GM23338 (cell line): Measurements from ENCODE around the gene HOXC4. TPM values are rescaled to one million over a fixed set of nuclear protein-coding genes. Genes with fewer than 3 reads are reported as not detected.
A peak's percentile ranks its signal among the peaks of the same experiment; 100 is the strongest.

Experiments used
- ATAC-seq: fragments of 200-7000 bp; cut with Tn5 transposase; 3 replicates; pipeline ENCODE4 v1.9.1; 2020
- DNase-seq: peaks from one replicate; pipeline ENCODE4 v3.0.0-alpha.2; 2015; ENCODE audit warnings: low spot score
- H2AFZ ChIP-seq: fragments of 200-600 bp; sonication (generic); 2 replicates; pipeline ENCODE4 v1.8.0; 2016; ENCODE audit warnings: antibody characterized with exemption, mild to moderate bottlenecking, moderate library complexity
- H3F3A ChIP-seq: fragments of 200-600 bp; sonication (generic); replicated peaks from 2 replicates; pipeline ENCODE4 v1.8.0; 2017; ENCODE audit warnings: antibody characterized with exemption, mixed run types, low read depth
- H3K27ac ChIP-seq: fragments of 200-600 bp; sonication (generic); 2 replicates; pipeline ENCODE4 v1.6.1; 2016; ENCODE audit warnings: low read depth
- H3K27me3 ChIP-seq: fragments of 200-600 bp; sonication (generic); 2 replicates; pipeline ENCODE4 v1.8.0; 2016; ENCODE audit warnings: mild to moderate bottlenecking, mixed run types, moderate library complexity; ENCODE audit not compliant: insufficient read depth
- H3K36me3 ChIP-seq: fragments of 200-600 bp; sonication (generic); 2 replicates; pipeline ENCODE4 v1.8.0; 2016; ENCODE audit warnings: mild to moderate bottlenecking; ENCODE audit not compliant: insufficient read depth
- H3K4me1 ChIP-seq: fragments of 200-600 bp; sonication (generic); 2 replicates; pipeline ENCODE4 v1.8.0; 2016; ENCODE audit warnings: mild to moderate bottlenecking, moderate library complexity; ENCODE audit not compliant: insufficient read depth
- H3K4me2 ChIP-seq: fragments of 200-600 bp; sonication (generic); 2 replicates; pipeline ENCODE4 v1.7.1; 2017; ENCODE audit warnings: mixed run types
- H3K4me3 ChIP-seq: fragments of 200-600 bp; sonication (generic); 2 replicates; pipeline ENCODE4 v1.6.1; 2016; ENCODE audit warnings: mixed run types
- H3K79me2 ChIP-seq: fragments of 200-600 bp; sonication (generic); replicated peaks from 2 replicates; pipeline ENCODE4 v1.8.0; 2017; ENCODE audit warnings: mild to moderate bottlenecking; ENCODE audit not compliant: insufficient read depth
- H3K9me2 ChIP-seq: fragments of 200-600 bp; sonication (generic); 2 replicates; pipeline ENCODE4 v1.8.0; 2017; ENCODE audit not compliant: insufficient read depth
- H4K20me1 ChIP-seq: fragments of 200-600 bp; sonication (generic); replicated peaks from 2 replicates; pipeline ENCODE4 v1.8.0; 2017; ENCODE audit warnings: mild to moderate bottlenecking; ENCODE audit not compliant: insufficient read depth
- H3K27ac Mint-ChIP-seq: 2 replicates; pipeline ENCODE4 v1.8.0; 2020; ENCODE audit warnings: inconsistent platforms, mild to moderate bottlenecking, moderate library complexity, mixed read lengths
- H3K27me3 Mint-ChIP-seq: 3 replicates; pipeline ENCODE4 v1.8.0; 2022; ENCODE audit warnings: low read depth, mild to moderate bottlenecking, moderate library complexity, mixed read lengths, inconsistent platforms; ENCODE audit not compliant: insufficient read depth, poor library complexity
- H3K36me3 Mint-ChIP-seq: 3 replicates; pipeline ENCODE4 v1.8.0; 2021; ENCODE audit warnings: low read depth, mild to moderate bottlenecking, inconsistent platforms, moderate library complexity, mixed read lengths
- H3K4me1 Mint-ChIP-seq: 3 replicates; pipeline ENCODE4 v1.8.0; 2020; ENCODE audit warnings: mild to moderate bottlenecking, inconsistent platforms, mixed read lengths
- H3K4me3 Mint-ChIP-seq: 3 replicates; pipeline ENCODE4 v1.8.0; 2021; ENCODE audit warnings: moderate library complexity, mild to moderate bottlenecking, inconsistent platforms, mixed read lengths
- H3K9me3 Mint-ChIP-seq: 3 replicates; pipeline ENCODE4 v1.8.0; 2020; ENCODE audit warnings: moderate library complexity, mild to moderate bottlenecking, inconsistent platforms, mixed read lengths
- EZH2 ChIP-seq: fragments of 200-600 bp; sonication (generic); IDR thresholded peaks from one replicate; pipeline ENCODE4 v1.8.0; 2017; ENCODE audit warnings: antibody characterized with exemption, mild to moderate bottlenecking, low read depth; ENCODE audit not compliant: unreplicated experiment
- EZH2phosphoT487 ChIP-seq: fragments of 200-600 bp; sonication (generic); IDR thresholded peaks from one replicate; pipeline ENCODE4 v1.8.1; 2018; ENCODE audit warnings: antibody characterized with exemption; ENCODE audit not compliant: unreplicated experiment
- JUNB ChIP-seq: IDR thresholded peaks from one replicate; pipeline ENCODE4 v1.6.1; 2016; ENCODE audit warnings: antibody characterized with exemption; ENCODE audit not compliant: unreplicated experiment
- NANOG ChIP-seq: IDR thresholded peaks from 2 replicates; pipeline ENCODE4 v1.6.1; 2016; ENCODE audit warnings: antibody characterized with exemption, borderline replicate concordance
- polyA plus RNA-seq: library from polyadenylated mRNA; unstranded; fragments of >200 nt; fragmentation: Nextera tagmentation; extraction: Ambion mirVana; gene quantifications from 2 replicates; pipeline ENCODE4 v1.2.1, GENCODE V29; 2016
- total RNA-seq: library from RNA; depleted of rRNA; stranded (reverse); fragments of >200 nt; shearing (Covaris generic); gene quantifications from 2 replicates; pipeline ENCODE4 v1.2.3, GENCODE V29; 2014
- TF ChIP-seq, protein P1 (sequence below): fragments of 250-450 bp; sonication (Bioruptor Pico); IDR thresholded peaks from 2 replicates; pipeline ENCODE4 v1.5.0; 2020; ENCODE audit warnings: mild to moderate bottlenecking, moderate library complexity

HOXC4 gene
- total and polyA plus RNA-seq, 2 experiments from 2014 or later, result not detected

DNA sequence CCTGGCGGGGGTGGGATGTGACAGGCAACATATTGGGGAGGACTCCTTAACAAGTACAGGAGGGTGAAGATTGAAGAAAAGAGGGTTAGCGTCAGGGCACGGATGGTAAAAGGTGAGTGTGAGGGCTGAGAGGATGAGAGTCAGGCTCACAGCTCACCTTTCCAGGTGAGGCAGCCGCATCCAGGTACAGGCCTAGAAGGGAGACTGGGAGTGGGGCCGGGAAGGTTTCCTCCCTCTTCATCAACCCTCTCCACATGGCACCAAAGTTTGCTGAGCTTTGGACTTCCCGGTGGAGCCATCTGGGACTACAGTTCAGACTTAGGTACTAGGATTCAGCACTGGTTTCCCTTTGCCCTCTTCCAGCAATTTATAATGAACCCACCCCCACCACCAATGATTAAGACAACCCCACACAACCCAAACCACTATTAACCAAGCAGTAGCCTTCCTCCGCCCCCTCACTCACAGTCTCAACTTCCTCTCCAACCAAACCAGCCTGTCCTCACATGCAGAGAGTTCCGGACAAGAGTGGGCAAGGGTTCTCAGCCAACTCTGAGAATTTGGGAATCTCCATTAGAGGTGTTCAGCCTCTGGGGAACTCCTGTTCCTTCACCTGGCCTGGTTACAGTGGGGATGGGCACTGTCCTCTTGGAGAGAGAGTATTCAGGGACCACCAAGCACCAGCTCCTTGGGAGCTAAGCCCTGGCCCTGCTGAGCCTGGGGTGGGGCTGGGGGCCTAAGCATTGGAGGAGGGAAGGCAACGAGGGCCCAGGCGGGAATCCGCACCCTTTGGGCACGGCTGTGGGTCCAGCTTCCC lies 2.4 kb upstream of the HOXC4 start:
- Histone ChIP-seq H3K36me3 (peaks cover 3% of the 10 kb centered on the region; the same call in 1 of the 2 replicates), H3K9me2 (no peaks in the 10 kb centered on the region), H4K20me1 (peaks cover 52% of the 10 kb centered on the region), H2AFZ (no peak overlapping the region), H3K4me2 (peak overlapping the region; percentile 82), H3K27me3 (peaks cover 100% of the 10 kb centered on the region), H3K4me1 (peaks cover 82% of the 10 kb centered on the region), H3K27ac (no peak overlapping the region), H3K79me2 (no peaks in the 10 kb centered on the region), H3F3A (peaks cover 55% of the 10 kb centered on the region), H3K4me3 (no peak overlapping the region)
- Mint-ChIP-seq H3K27ac (no peak overlapping the region), H3K4me3 (no peak overlapping the region), H3K9me3 (no peaks in the 10 kb centered on the region; the same call in 2 of the 3 replicates), H3K4me1 (peaks cover 43% of the 10 kb centered on the region), H3K27me3 (peaks cover 99% of the 10 kb centered on the region), H3K36me3 (no peaks in the 10 kb centered on the region)
- DNase-seq (no peak), ATAC-seq (peak; percentile 8)
- TF ChIP-seq EZH2 (peak; percentile 75), JUNB (no peak)

DNA sequence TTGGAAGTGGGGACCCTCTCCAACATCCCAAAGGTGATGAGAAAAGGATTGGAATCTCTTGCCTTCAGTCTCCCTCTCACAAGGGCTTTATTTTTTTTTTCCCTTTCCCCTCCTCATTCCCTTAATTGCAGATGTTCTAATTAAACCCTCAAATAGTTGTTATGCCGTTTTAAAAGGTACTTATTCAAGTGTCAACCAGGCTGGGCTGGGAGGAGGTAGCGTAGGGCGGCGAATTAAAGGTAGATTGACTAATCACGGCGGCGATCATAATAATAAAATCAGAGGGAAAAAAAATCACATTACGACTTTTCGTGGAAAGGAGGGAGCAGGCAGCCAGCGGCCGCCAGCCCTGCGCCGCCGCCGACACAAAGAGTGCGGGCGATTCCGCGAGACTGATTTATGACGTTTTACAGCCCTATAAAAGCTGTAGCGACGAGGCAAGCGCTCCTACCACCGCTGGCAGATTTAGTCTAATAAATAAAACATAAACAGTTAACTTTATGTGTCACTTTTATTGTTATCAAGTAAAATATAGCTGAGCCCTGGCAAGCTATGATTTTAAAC lies 1.7 kb upstream of the HOXC4 start:
- Histone ChIP-seq H3K4me2 (peak overlapping the region; percentile 82), H3K79me2 (no peaks in the 10 kb centered on the region), H3K4me3 (0 out of 2 replicates have a peak overlapping the region, but pooled peaks have one; percentile 53), H3F3A (peaks cover 53% of the 10 kb centered on the region), H3K27me3 (peaks cover 100% of the 10 kb centered on the region), H3K9me2 (no peaks in the 10 kb centered on the region), H4K20me1 (peaks cover 49% of the 10 kb centered on the region), H3K27ac (no peak overlapping the region), H3K36me3 (peaks cover 3% of the 10 kb centered on the region; the same call in 1 of the 2 replicates), H2AFZ (no peak overlapping the region), H3K4me1 (peaks cover 85% of the 10 kb centered on the region)
- no peak for ATAC-seq
- TF ChIP-seq, protein P1, sequence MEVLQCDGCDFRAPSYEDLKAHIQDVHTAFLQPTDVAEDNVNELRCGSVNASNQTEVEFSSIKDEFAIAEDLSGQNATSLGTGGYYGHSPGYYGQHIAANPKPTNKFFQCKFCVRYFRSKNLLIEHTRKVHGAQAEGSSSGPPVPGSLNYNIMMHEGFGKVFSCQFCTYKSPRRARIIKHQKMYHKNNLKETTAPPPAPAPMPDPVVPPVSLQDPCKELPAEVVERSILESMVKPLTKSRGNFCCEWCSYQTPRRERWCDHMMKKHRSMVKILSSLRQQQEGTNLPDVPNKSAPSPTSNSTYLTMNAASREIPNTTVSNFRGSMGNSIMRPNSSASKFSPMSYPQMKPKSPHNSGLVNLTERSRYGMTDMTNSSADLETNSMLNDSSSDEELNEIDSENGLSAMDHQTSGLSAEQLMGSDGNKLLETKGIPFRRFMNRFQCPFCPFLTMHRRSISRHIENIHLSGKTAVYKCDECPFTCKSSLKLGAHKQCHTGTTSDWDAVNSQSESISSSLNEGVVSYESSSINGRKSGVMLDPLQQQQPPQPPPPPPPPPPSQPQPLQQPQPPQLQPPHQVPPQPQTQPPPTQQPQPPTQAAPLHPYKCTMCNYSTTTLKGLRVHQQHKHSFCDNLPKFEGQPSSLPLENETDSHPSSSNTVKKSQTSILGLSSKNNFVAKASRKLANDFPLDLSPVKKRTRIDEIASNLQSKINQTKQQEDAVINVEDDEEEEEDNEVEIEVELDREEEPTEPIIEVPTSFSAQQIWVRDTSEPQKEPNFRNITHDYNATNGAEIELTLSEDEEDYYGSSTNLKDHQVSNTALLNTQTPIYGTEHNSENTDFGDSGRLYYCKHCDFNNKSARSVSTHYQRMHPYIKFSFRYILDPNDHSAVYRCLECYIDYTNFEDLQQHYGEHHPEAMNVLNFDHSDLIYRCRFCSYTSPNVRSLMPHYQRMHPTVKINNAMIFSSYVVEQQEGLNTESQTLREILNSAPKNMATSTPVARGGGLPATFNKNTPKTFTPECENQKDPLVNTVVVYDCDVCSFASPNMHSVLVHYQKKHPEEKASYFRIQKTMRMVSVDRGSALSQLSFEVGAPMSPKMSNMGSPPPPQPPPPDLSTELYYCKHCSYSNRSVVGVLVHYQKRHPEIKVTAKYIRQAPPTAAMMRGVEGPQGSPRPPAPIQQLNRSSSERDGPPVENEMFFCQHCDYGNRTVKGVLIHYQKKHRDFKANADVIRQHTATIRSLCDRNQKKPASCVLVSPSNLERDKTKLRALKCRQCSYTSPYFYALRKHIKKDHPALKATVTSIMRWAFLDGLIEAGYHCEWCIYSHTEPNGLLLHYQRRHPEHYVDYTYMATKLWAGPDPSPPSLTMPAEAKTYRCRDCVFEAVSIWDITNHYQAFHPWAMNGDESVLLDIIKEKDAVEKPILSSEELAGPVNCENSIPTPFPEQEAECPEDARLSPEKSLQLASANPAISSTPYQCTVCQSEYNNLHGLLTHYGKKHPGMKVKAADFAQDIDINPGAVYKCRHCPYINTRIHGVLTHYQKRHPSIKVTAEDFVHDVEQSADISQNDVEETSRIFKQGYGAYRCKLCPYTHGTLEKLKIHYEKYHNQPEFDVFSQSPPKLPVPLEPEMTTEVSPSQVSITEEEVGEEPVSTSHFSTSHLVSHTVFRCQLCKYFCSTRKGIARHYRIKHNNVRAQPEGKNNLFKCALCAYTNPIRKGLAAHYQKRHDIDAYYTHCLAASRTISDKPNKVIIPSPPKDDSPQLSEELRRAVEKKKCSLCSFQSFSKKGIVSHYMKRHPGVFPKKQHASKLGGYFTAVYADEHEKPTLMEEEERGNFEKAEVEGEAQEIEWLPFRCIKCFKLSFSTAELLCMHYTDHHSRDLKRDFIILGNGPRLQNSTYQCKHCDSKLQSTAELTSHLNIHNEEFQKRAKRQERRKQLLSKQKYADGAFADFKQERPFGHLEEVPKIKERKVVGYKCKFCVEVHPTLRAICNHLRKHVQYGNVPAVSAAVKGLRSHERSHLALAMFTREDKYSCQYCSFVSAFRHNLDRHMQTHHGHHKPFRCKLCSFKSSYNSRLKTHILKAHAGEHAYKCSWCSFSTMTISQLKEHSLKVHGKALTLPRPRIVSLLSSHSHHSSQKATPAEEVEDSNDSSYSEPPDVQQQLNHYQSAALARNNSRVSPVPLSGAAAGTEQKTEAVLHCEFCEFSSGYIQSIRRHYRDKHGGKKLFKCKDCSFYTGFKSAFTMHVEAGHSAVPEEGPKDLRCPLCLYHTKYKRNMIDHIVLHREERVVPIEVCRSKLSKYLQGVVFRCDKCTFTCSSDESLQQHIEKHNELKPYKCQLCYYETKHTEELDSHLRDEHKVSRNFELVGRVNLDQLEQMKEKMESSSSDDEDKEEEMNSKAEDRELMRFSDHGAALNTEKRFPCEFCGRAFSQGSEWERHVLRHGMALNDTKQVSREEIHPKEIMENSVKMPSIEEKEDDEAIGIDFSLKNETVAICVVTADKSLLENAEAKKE (CRISPR knock-in tag), result no peak
- TF ChIP-seq JUNB (no peak), EZH2phosphoT487 (no peak), EZH2 (peak; percentile 97), NANOG (no peak)
- Mint-ChIP-seq H3K4me3 (peak overlapping the region; percentile 2; the same call in 1 of the 3 replicates), H3K4me1 (peaks cover 46% of the 10 kb centered on the region), H3K36me3 (no peaks in the 10 kb centered on the region), H3K27me3 (peaks cover 99% of the 10 kb centered on the region), H3K27ac (no peak overlapping the region), H3K9me3 (no peaks in the 10 kb centered on the region; the same call in 2 of the 3 replicates)
- DNase-seq, result no peak
